K562 (cell line): ENCODE measurements around the gene NUP62CL. TPM values are rescaled to one million over a fixed set of nuclear protein-coding genes. Genes with fewer than 3 reads are reported as not detected.

Experiments
- ATAC-seq: fragments of 200-7000 bp; cut with Tn5 transposase; 3 replicates; pipeline ENCODE4 v1.9.1; 2020; ENCODE audit warnings: moderate library complexity
- BruUV-seq: library from RNA; stranded (reverse); fragments of 400-500 nt; replicated peaks from 2 replicates; lab custom pipeline; 2021; lab: Mats Ljungman, UMichigan
- CTCF ChIA-PET: fragments of 300-600 bp; formaldehyde crosslinking; extraction: SDS; loops from one replicate; lab custom pipeline; 2021; ENCODE audit warnings: low intra/inter-chr PET ratio; lab: Yijun Ruan, JAX
- POLR2A ChIA-PET: fragments of 300-600, 350-650 bp; sonication (Branson Sonifier 250); formaldehyde crosslinking; extraction: SDS; loops from one replicate; lab custom pipeline; 2021; ENCODE audit warnings: antibody characterized with exemption, inconsistent platforms; lab: Yijun Ruan, JAX
- DNase-seq, 4 experiments: peaks; one replicate each; pipeline versions ENCODE4 v3.0.0 to v3.0.0-alpha.2; 2011 to 2018; ENCODE audit warnings: low spot score in 3 of 4, mixed read lengths in 3 of 4; ENCODE audit errors: extremely low read depth in 1 of 4
- FAIRE-seq: peaks from 2 replicates; lab custom pipeline; 2011; peaks lifted over from hg19 to GRCh38; lab: Jason Lieb, UNC
- H2AFZ ChIP-seq: 2 replicates; pipeline ENCODE4 v1.6.0; 2011; ENCODE audit warnings: low read depth, low read length, control low read depth, inconsistent platforms
- H3K27ac ChIP-seq: fragments of 200-600 bp; 3 replicates; pipeline ENCODE4 v1.8.0; 2011; ENCODE audit warnings: low read depth, mild to moderate bottlenecking, control low read depth, inconsistent platforms, low read length, moderate library complexity, mixed read lengths; ENCODE audit errors: extremely low read depth
- H3K27me3 ChIP-seq, 2 experiments: fragments of 300-600 bp in 1 of 2; 2 replicates in 1 of 2; 3 replicates in 1 of 2; pipeline versions ENCODE4 v1.6.0 to v1.8.0; 2011; ENCODE audit warnings: inconsistent platforms in 2 of 2, low read length in 2 of 2, mild to moderate bottlenecking in 1 of 2, mixed read lengths in 1 of 2, moderate library complexity in 1 of 2; ENCODE audit not compliant: control insufficient read depth in 2 of 2, insufficient read depth in 2 of 2
- H3K36me3 ChIP-seq: fragments of 300-600 bp; 3 replicates; pipeline ENCODE4 v1.8.0; 2011; ENCODE audit warnings: mild to moderate bottlenecking, low read length, inconsistent platforms; ENCODE audit not compliant: control insufficient read depth, insufficient read depth
- H3K4me1 ChIP-seq, 2 experiments: fragments of 200-600 bp in 1 of 2; replicated peaks in 1 of 2; 2 replicates in 1 of 2; 3 replicates in 1 of 2; pipeline versions ENCODE4 v1.5.1 to v1.8.0; 2011; ENCODE audit warnings: inconsistent platforms in 2 of 2, low read length in 2 of 2, mild to moderate bottlenecking in 1 of 2, mixed read lengths in 1 of 2, moderate library complexity in 1 of 2; ENCODE audit not compliant: control insufficient read depth in 2 of 2, insufficient read depth in 2 of 2
- H3K4me2 ChIP-seq: 2 replicates; pipeline ENCODE4 v1.6.1; 2011; ENCODE audit warnings: low read length, control low read depth, inconsistent platforms, mixed read lengths; ENCODE audit not compliant: insufficient read depth
- H3K4me3 ChIP-seq: fragments of 200-600 bp; sonication (generic), shearing (Covaris generic); 2 replicates; pipeline ENCODE4 v1.5.1; 2016; ENCODE audit warnings: control low read depth, inconsistent platforms
- H3K79me2 ChIP-seq: fragments of 200-600 bp; 3 replicates; pipeline ENCODE4 v1.8.0; 2011; ENCODE audit warnings: low read length, inconsistent platforms; ENCODE audit not compliant: control insufficient read depth, insufficient read depth
- H3K9ac ChIP-seq, 2 experiments: 2 replicates each; pipeline versions ENCODE4 v1.6.0 to v1.6.1; 2011; ENCODE audit warnings: low read depth in 2 of 2, low read length in 2 of 2, control low read depth in 1 of 2, inconsistent platforms in 1 of 2, mild to moderate bottlenecking in 1 of 2, mixed read lengths in 1 of 2; ENCODE audit not compliant: insufficient read depth in 1 of 2
- H3K9me1 ChIP-seq: one replicate; pipeline ENCODE4 v1.6.0; 2011; ENCODE audit warnings: inconsistent platforms, mild to moderate bottlenecking, low read length, moderate library complexity; ENCODE audit not compliant: control insufficient read depth, insufficient read depth
- H3K9me3 ChIP-seq: replicated peaks from 2 replicates; pipeline ENCODE4 v1.5.1; 2011; ENCODE audit warnings: low read depth, low read length, inconsistent platforms; ENCODE audit not compliant: control insufficient read depth, insufficient read depth
- H4K20me1 ChIP-seq: replicated peaks from 2 replicates; pipeline ENCODE4 v1.6.1; 2011; ENCODE audit warnings: low read length, inconsistent platforms, mixed read lengths; ENCODE audit not compliant: control insufficient read depth, insufficient read depth
- CBX3 ChIP-seq, 2 experiments: IDR thresholded peaks; 1 replicate in 1 of 2; 2 replicates in 1 of 2; pipeline ENCODE4 v1.6.1; 2012; ENCODE audit warnings: inconsistent platforms in 2 of 2, low read length in 2 of 2, borderline replicate concordance in 1 of 2, control low read depth in 1 of 2
- KAT8 ChIP-seq: fragments of 450-650 bp; IDR thresholded peaks from 2 replicates; pipeline ENCODE4 v1.6.1; 2016; ENCODE audit warnings: low read depth, mild to moderate bottlenecking
- LEF1 ChIP-seq: fragments of 450-650 bp; IDR thresholded peaks from 2 replicates; pipeline ENCODE4 v1.6.1; 2016; ENCODE audit warnings: mild to moderate bottlenecking
- PRDM10 ChIP-seq: fragments of 450-650 bp; IDR thresholded peaks from 2 replicates; pipeline ENCODE4 v1.6.1; 2018; ENCODE audit not compliant: partially characterized antibody
- PTBP1 ChIP-seq: fragments of 200-400 bp; formaldehyde crosslinking; IDR thresholded peaks from 2 replicates; pipeline ENCODE4 v1.6.1; 2017; ENCODE audit warnings: low read depth, low read length
- RBM25 ChIP-seq: fragments of 200-400 bp; formaldehyde crosslinking; IDR thresholded peaks from 2 replicates; pipeline ENCODE4 v1.6.1; 2018; ENCODE audit warnings: low read length, low read depth, moderate library complexity; ENCODE audit not compliant: severe bottlenecking
- RCOR1 ChIP-seq, 2 experiments: IDR thresholded peaks; 2 replicates each; pipeline ENCODE4 v1.6.1; 2012; ENCODE audit warnings: low read depth in 2 of 2, low read length in 2 of 2, borderline replicate concordance in 1 of 2, improper control_type of control experiment in 1 of 2
- SMARCE1 ChIP-seq: fragments of 450-650 bp; IDR thresholded peaks from 2 replicates; pipeline ENCODE4 v1.7.1; 2016; ENCODE audit warnings: mild to moderate bottlenecking
- STAT6 ChIP-seq: sonication (generic); formaldehyde crosslinking; IDR thresholded peaks from 2 replicates; pipeline ENCODE4 v1.8.1; 2023; ENCODE audit warnings: mild to moderate bottlenecking, missing genetic modification reagents
- TRIM25 ChIP-seq: fragments of 450-650 bp; IDR thresholded peaks from 2 replicates; pipeline ENCODE4 v1.7.0; 2016; ENCODE audit warnings: borderline replicate concordance
- XRCC5 ChIP-seq: fragments of 200-400 bp; formaldehyde crosslinking; IDR thresholded peaks from 2 replicates; pipeline ENCODE4 v1.6.1; 2017; ENCODE audit warnings: low read depth, mild to moderate bottlenecking, low read length
- ZNF133 ChIP-seq: fragments of 250-450 bp; sonication (Bioruptor Pico); IDR thresholded peaks from 2 replicates; pipeline ENCODE4 v1.4.0; 2020; ENCODE audit warnings: mild to moderate bottlenecking
- ZNF695 ChIP-seq: fragments of 450-650 bp; formaldehyde crosslinking; IDR thresholded peaks from 2 replicates; pipeline ENCODE4 v1.4.0; 2020; ENCODE audit warnings: mild to moderate bottlenecking, moderate library complexity
- WGBS: fragments of 100-300 bp; shearing (Covaris generic); methylation state at CpG from one replicate; pipeline ENCODE4 v1.1.6; 2016; ENCODE audit warnings: low coverage, mixed read lengths; ENCODE audit not compliant: insufficient coverage; ENCODE audit errors: missing lambda C conversion rate; 5-methylcytosine and 5-hydroxymethylcytosine counted together
- in situ Hi-C: fragments of 300-500 bp; cut with MboI; formaldehyde crosslinking; loops from 4 replicates; pipeline ENCODE4 v1.15.0; 2018; ENCODE audit warnings: inconsistent platforms, mixed read lengths
- intact Hi-C: fragments of 100-400 bp; cut with micrococcal nuclease; formaldehyde crosslinking; loops from 2 replicates; pipeline ENCODE4 v1.14.2; 2022
- polyA plus RNA-seq, 8 experiments: library from polyadenylated mRNA; depleted of rRNA in 4 of 8; stranded (reverse) in 5 of 8; unstranded in 3 of 8; fragments of >200 nt; fragmentation: Nextera tagmentation in 2 of 8; fragmentation: Illumina TruSeq in 1 of 8; extraction: Ambion mirVana in 2 of 8; extraction: Trizol in 1 of 8; gene quantifications; 2 replicates each; pipeline versions ENCODE4 v1.2.1 to v1.2.3, GENCODE V29; 2011 to 2014; ENCODE audit warnings: inconsistent platforms in 1 of 8, missing spikeins in 1 of 8
- total RNA-seq, 7 experiments: library from RNA; depleted of rRNA in 6 of 7; stranded (reverse); fragments of >200 nt in 6 of 7; fragmentation: Illumina TruSeq in 2 of 7; extraction: Trizol in 2 of 7; gene quantifications; 2 replicates each; pipeline versions ENCODE4 v1.2.1 to v1.2.3, GENCODE V29; 2011 to 2021; ENCODE audit warnings: low replicate concordance in 1 of 7

The NUP62CL gene
- total and polyA plus RNA-seq, 9 of the 15 experiments (the other 6 are each of a cell fraction or from before 2014, with no cell fraction given), result 29.7 to 101 (median 42.7) TPM

GRCh38 chrX:107204068-107204605 lies 2.1 kb downstream of the NUP62CL start (continued):
- TF ChIP-seq TRIM25, result no peak
- TF ChIP-seq SMARCE1, result 0 out of 2 replicates have a peak, but pooled peaks have one; percentile 33
- peak in 1 of 2 experiments; percentile 24; a peak in 1 of 4 replicates for TF ChIP-seq RCOR1 (IDR thresholded peaks at IDR 0.05; ENCODE audit: borderline replicate concordance in 1 of 2, low read depth in 2 of 2, low read length in 2 of 2)

GRCh38 chrX:107199491-107199890 lies 6.7 kb downstream of the NUP62CL start:
- no peak overlapping the region for H2AFZ ChIP-seq
- 0 out of 3 replicates have a peak overlapping the region, but pooled peaks have one; percentile 36 for H3K27ac ChIP-seq
- BruUV-seq, result no TSS peak
- H3K9ac ChIP-seq, result no peak overlapping the region
- FAIRE-seq (no peak), ATAC-seq (no peak), DNase-seq (no peak)
- ChIA-PET CTCF (no interaction called here), POLR2A (no interaction called here)
- in situ Hi-C loops, result no loop called here
- H4K20me1 ChIP-seq, result no peaks in the 10 kb centered on the region
- H3K4me3 ChIP-seq, result no peak overlapping the region
- peaks cover 24% of the 10 kb centered on the region for H3K36me3 ChIP-seq
- H3K9me1 ChIP-seq, result no peaks in the 10 kb centered on the region
- no peak overlapping the region for H3K4me2 ChIP-seq
- intact Hi-C loops, result no loop called here
- H3K79me2 ChIP-seq, result peaks cover 95% of the 10 kb centered on the region
- 56% methylated on average over 3 of the region's 3 CpGs for WGBS
- 0 out of 2 replicates have a peak, but pooled peaks cover 2% of the 10 kb centered on the region for H3K9me3 ChIP-seq
- peaks cover 0 to 11% of the 10 kb centered on the region in 2 experiments; a peak in 3 of 5 replicates for H3K4me1 ChIP-seq
- no peaks in the 10 kb centered on the region for H3K27me3 ChIP-seq
- TF ChIP-seq XRCC5 (no peak), ZNF695 (CRISPR knock-in tag) (no peak), RBM25 (no peak), ZNF133 (CRISPR knock-in tag) (no peak), CBX3 (IDR thresholded peaks at IDR 0.05; ENCODE audit: borderline replicate concordance in 1 of 2, low read length in 2 of 2) (no peak), PTBP1 (no peak), PRDM10 (no peak), STAT6 (CRISPR knock-in tag) (no peak), LEF1 (no peak), KAT8 (no peak)
